ENCODE data around the gene CLIP3. TPM values are rescaled to one million over a fixed set of nuclear protein-coding genes. Genes with fewer than 3 reads are reported as not detected.
"Not testable (repeated sequence)": the region's sequence is repeated elsewhere in the genome, so short reads cannot be mapped to it uniquely, and the experiment has no call there.

Gene CLIP3
- total and polyA plus RNA-seq, 4 donors = 0.59 to 1.5 (median 0.80) TPM

GRCh38 chr19:36073121-36073876 is 40.6 kb upstream of the CLIP3 start:
- no peaks in the 10 kb centered on the region for H3K9me3 ChIP-seq (ENCODE audit: control insufficient read depth in 4 of 4, low read length in 3 of 4)
- no peaks in the 10 kb centered on the region for H3K36me3 ChIP-seq (ENCODE audit: control insufficient read depth in 4 of 4, insufficient read depth in 3 of 4, low read depth in 1 of 4, low read length in 3 of 4)
- no peaks in the 10 kb centered on the region for H3K4me1 ChIP-seq (ENCODE audit: control insufficient read depth in 4 of 4, insufficient read depth in 4 of 4, low read length in 3 of 4)
- DNase-seq (ENCODE audit: low spot score) = no peak
- no peak overlapping the region for H3K27ac ChIP-seq (ENCODE audit: low read depth in 1 of 2, low read length in 2 of 2)
- H3K27me3 ChIP-seq (ENCODE audit: control insufficient read depth in 4 of 4, insufficient read depth in 4 of 4, low read length in 3 of 4) = no peaks in the 10 kb centered on the region
- H3K4me3 ChIP-seq (ENCODE audit: low read depth in 1 of 3, low read length in 3 of 3) = no peak overlapping the region
- 93% methylated on average over 10 of the region's 10 CpGs for WGBS
- TF ChIP-seq TAF1 (conservative IDR thresholded peaks at IDR 0.05) = no peak
- no peak for TF ChIP-seq EGR1 (IDR thresholded peaks at IDR 0.05; ENCODE audit: low read depth in 2 of 2)
- TF ChIP-seq FOXA2 (IDR thresholded peaks at IDR 0.05) = no peak
- no peak overlapping the region for H3K9ac ChIP-seq (ENCODE audit: low read depth in 1 of 2, low read length in 2 of 2)

DNA sequence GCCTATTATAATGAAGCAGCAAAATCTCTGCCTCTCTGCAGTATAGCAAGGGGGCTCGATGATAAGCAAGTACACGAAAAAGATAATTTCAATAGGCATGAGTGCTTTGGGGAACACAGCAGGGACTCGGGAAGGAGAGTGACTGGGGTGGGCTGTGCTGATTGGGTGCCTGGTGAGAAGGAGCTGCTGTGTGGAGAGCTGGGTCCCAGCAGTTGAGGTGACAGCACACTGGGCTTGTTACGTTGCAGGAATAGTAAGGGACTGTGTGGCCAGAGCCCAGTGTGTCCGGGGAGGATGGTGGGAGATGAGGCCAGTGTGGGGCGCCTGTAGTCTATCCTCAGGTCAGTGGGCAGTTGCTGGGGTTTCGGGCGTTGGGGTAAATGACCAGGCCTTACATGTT is 39.4 kb upstream of the CLIP3 start:
- 97% methylated on average over 8 of the region's 8 CpGs for WGBS
- Histone ChIP-seq H3K36me3 (ENCODE audit: control insufficient read depth in 4 of 4, insufficient read depth in 3 of 4, low read depth in 1 of 4, low read length in 3 of 4) (no peaks in the 10 kb centered on the region), H3K4me1 (ENCODE audit: control insufficient read depth in 4 of 4, insufficient read depth in 4 of 4, low read length in 3 of 4) (no peaks in the 10 kb centered on the region)

DNA sequence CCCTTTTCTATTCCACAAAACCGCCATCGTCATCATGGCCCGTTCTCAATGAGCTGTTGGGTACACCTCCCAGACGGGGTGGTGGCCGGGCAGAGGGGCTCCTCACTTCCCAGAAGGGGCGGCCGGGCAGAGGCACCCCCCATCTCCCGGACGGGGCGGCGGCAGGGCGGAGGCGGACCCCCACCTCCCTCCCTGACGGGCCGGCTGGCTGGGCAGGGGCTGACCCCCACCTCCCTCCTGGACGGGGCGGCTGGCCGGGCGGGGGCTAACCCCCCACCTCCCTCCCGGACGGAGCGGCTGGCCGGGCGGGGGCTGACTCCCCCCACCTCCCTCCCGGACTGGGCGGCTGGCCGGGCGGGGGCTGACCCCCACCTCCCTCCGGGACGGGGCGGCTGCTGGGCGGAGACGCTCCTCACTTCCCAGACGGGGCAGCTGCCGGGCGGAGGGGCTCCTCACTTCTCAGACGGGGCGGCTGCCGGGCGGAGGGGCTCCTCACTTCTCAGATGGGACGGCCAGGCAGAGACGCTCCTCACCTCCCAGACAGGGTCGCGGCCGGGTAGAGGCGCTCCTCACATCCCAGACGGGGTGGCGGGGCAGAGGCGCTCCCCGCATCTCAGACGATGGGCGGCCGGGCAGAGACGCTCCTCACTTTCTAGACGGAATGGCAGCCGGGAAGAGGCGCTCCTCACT is 36.3 kb upstream of the CLIP3 start:
- H3K9ac ChIP-seq (ENCODE audit: low read depth in 1 of 2, low read length in 2 of 2); H3K27me3 ChIP-seq (ENCODE audit: control insufficient read depth in 4 of 4, insufficient read depth in 4 of 4, low read length in 3 of 4); H3K4me1 ChIP-seq (ENCODE audit: control insufficient read depth in 4 of 4, insufficient read depth in 4 of 4, low read length in 3 of 4); H3K4me3 ChIP-seq (ENCODE audit: low read depth in 1 of 3, low read length in 3 of 3); H3K9me3 ChIP-seq (ENCODE audit: control insufficient read depth in 4 of 4, low read length in 3 of 4); H3K27ac ChIP-seq (ENCODE audit: low read depth in 1 of 2, low read length in 2 of 2); H3K36me3 ChIP-seq (ENCODE audit: control insufficient read depth in 4 of 4, insufficient read depth in 3 of 4, low read depth in 1 of 4, low read length in 3 of 4); DNase-seq (ENCODE audit: low spot score): not testable (repeated sequence)
- WGBS = 98% methylated on average over 54 of the region's 57 CpGs

More for the DNA sequence above, 39.4 kb upstream of the CLIP3 start:
- Histone ChIP-seq H3K4me3 (ENCODE audit: low read depth in 1 of 3, low read length in 3 of 3) (no peak overlapping the region), H3K9ac (ENCODE audit: low read depth in 1 of 2, low read length in 2 of 2) (no peak overlapping the region), H3K9me3 (ENCODE audit: control insufficient read depth in 4 of 4, low read length in 3 of 4) (no peaks in the 10 kb centered on the region), H3K27ac (ENCODE audit: low read depth in 1 of 2, low read length in 2 of 2) (no peak overlapping the region), H3K27me3 (ENCODE audit: control insufficient read depth in 4 of 4, insufficient read depth in 4 of 4, low read length in 3 of 4) (no peaks in the 10 kb centered on the region)
- no peak for TF ChIP-seq FOXA1 (IDR thresholded peaks at IDR 0.05)
- no peak for TF ChIP-seq YY1 (IDR thresholded peaks at IDR 0.05)
- TF ChIP-seq SP1 (IDR thresholded peaks at IDR 0.05) = no peak
- no peak for TF ChIP-seq RXRA (IDR thresholded peaks at IDR 0.05)
- TF ChIP-seq FOXA2 (IDR thresholded peaks at IDR 0.05) = no peak
- no peak for TF ChIP-seq EGR1 (IDR thresholded peaks at IDR 0.05; ENCODE audit: low read depth in 2 of 2)
- no peak for TF ChIP-seq REST (IDR thresholded peaks at IDR 0.05)
- TF ChIP-seq HNF4G (IDR thresholded peaks at IDR 0.05) = no peak
- DNase-seq (ENCODE audit: low spot score) = no peak

Measured in liver (tissue), 9 donors.